HepG2 (cell line): Measurements from ENCODE around the gene TMEM222. TPM values are rescaled to one million over a fixed set of nuclear protein-coding genes. Genes with fewer than 3 reads are reported as not detected.
A peak's percentile ranks its signal among the peaks of the same experiment; 100 is the strongest.

Experiments
- ATAC-seq: fragments of 200-7000 bp; cut with Tn5 transposase; 3 replicates; pipeline ENCODE4 v1.9.1; 2020; ENCODE audit warnings: mild to moderate bottlenecking, moderate library complexity
- BruUV-seq: library from RNA; stranded (reverse); fragments of 400-500 nt; replicated peaks from 2 replicates; lab custom pipeline; 2021; lab: Mats Ljungman, UMichigan
- CTCF ChIA-PET: fragments of 300-600 bp; formaldehyde crosslinking; extraction: SDS; loops from one replicate; lab custom pipeline; 2021; ENCODE audit warnings: low total read pairs, inconsistent platforms, low intra/inter-chr PET ratio; lab: Yijun Ruan, JAX
- POLR2A ChIA-PET: fragments of 350-600 bp; sonication (Branson Sonifier 250); formaldehyde crosslinking; loops from one replicate; lab custom pipeline; 2020; ENCODE audit warnings: antibody characterized with exemption, inconsistent platforms; lab: Yijun Ruan, JAX
- DNase-seq: peaks from one replicate; pipeline ENCODE4 v3.0.0-alpha.2; 2015; ENCODE audit warnings: low spot score
- FAIRE-seq: peaks from 3 replicates; lab custom pipeline; 2011; peaks lifted over from hg19 to GRCh38; lab: Jason Lieb, UNC
- H2AFZ ChIP-seq: one replicate; pipeline ENCODE4 v1.6.1; 2011; ENCODE audit warnings: low read length, inconsistent platforms
- H3K27ac ChIP-seq: fragments of 300-600 bp; 3 replicates; pipeline ENCODE4 v1.8.0; 2011; ENCODE audit warnings: mixed run types, mild to moderate bottlenecking, mixed read lengths, low read length, inconsistent platforms; ENCODE audit not compliant: insufficient read depth; ENCODE audit errors: extremely low read length
- H3K27me3 ChIP-seq, 2 experiments: fragments of 200-600 bp in 1 of 2; 2 replicates in 1 of 2; 3 replicates in 1 of 2; pipeline versions ENCODE4 v1.6.0 to v1.8.0; 2011; ENCODE audit warnings: low read length in 2 of 2, mild to moderate bottlenecking in 2 of 2, moderate library complexity in 2 of 2, inconsistent platforms in 1 of 2; ENCODE audit not compliant: insufficient read depth in 2 of 2, control insufficient read depth in 1 of 2
- H3K36me3 ChIP-seq, 2 experiments: fragments of 200-600 bp in 1 of 2; replicated peaks in 1 of 2; 2 replicates in 1 of 2; 3 replicates in 1 of 2; pipeline versions ENCODE4 v1.5.1 to v1.8.0; 2011; ENCODE audit warnings: low read length in 2 of 2, inconsistent platforms in 1 of 2; ENCODE audit not compliant: insufficient read depth in 2 of 2, control insufficient read depth in 1 of 2
- H3K4me1 ChIP-seq: 2 replicates; pipeline ENCODE4 v1.5.1; 2012; ENCODE audit warnings: low read length, inconsistent platforms; ENCODE audit not compliant: insufficient read depth
- H3K4me2 ChIP-seq: 2 replicates; pipeline ENCODE4 v1.6.0; 2011; ENCODE audit warnings: low read depth, low read length, inconsistent platforms
- H3K4me3 ChIP-seq, 3 experiments: fragments of 200-600 bp in 1 of 3; sonication (generic), shearing (Covaris generic) in 1 of 3; replicated peaks in 1 of 3; 2 replicates each; pipeline ENCODE4 v1.5.1; 2011 to 2016; ENCODE audit warnings: low read length in 3 of 3, inconsistent platforms in 2 of 3, low read depth in 2 of 3, mild to moderate bottlenecking in 2 of 3, control low read depth in 1 of 3, mixed read lengths in 1 of 3; ENCODE audit not compliant: insufficient read depth in 1 of 3
- H3K79me2 ChIP-seq: one replicate; pipeline ENCODE4 v1.6.1; 2011; ENCODE audit warnings: low read length, inconsistent platforms; ENCODE audit not compliant: insufficient read depth
- H3K9ac ChIP-seq: 2 replicates; pipeline ENCODE4 v1.6.0; 2011; ENCODE audit warnings: mild to moderate bottlenecking, low read depth, low read length, inconsistent platforms; ENCODE audit not compliant: insufficient read depth
- H3K9me3 ChIP-seq: 2 replicates; pipeline ENCODE4 v1.5.1; 2012; ENCODE audit warnings: mild to moderate bottlenecking, low read length
- H4K20me1 ChIP-seq: 2 replicates; pipeline ENCODE4 v1.6.0; 2011; ENCODE audit warnings: inconsistent platforms, mild to moderate bottlenecking, low read length, moderate library complexity; ENCODE audit not compliant: insufficient read depth
- CREBL2 ChIP-seq: sonication (generic); formaldehyde crosslinking; IDR thresholded peaks from 2 replicates; pipeline ENCODE4 v1.8.1; 2023; ENCODE audit warnings: missing genetic modification reagents, mild to moderate bottlenecking, borderline replicate concordance
- DZIP1 ChIP-seq: sonication (generic); formaldehyde crosslinking; IDR thresholded peaks from 2 replicates; pipeline ENCODE4 v1.5.0; 2020; ENCODE audit warnings: mild to moderate bottlenecking, missing genetic modification reagents
- ETV5 ChIP-seq: IDR thresholded peaks from 2 replicates; pipeline ENCODE4 v1.6.1; 2018; ENCODE audit warnings: missing biosample characterization, missing genetic modification reagents, inconsistent platforms, borderline replicate concordance
- PAXIP1 ChIP-seq: sonication (generic); formaldehyde crosslinking; conservative IDR thresholded peaks from 2 replicates; pipeline ENCODE4 v1.4.0; 2020; ENCODE audit warnings: mild to moderate bottlenecking, missing genetic modification reagents, moderate library complexity
- SP5 ChIP-seq: IDR thresholded peaks from 2 replicates; pipeline ENCODE4 v1.6.1; 2016; ENCODE audit warnings: low read depth, borderline replicate concordance
- SRY ChIP-seq: sonication (generic); formaldehyde crosslinking; IDR thresholded peaks from 2 replicates; pipeline ENCODE4 v1.8.0; 2022; ENCODE audit warnings: mild to moderate bottlenecking, missing genetic modification reagents
- TFAP4 ChIP-seq: sonication (generic); IDR thresholded peaks from 2 replicates; pipeline ENCODE4 v1.6.1; 2016; ENCODE audit warnings: low read depth, borderline replicate concordance
- ZNF549 ChIP-seq: sonication (generic); formaldehyde crosslinking; IDR thresholded peaks from 2 replicates; pipeline ENCODE4 v1.5.0; 2020; ENCODE audit warnings: missing genetic modification reagents
- ZNF605 ChIP-seq: sonication (generic); formaldehyde crosslinking; IDR thresholded peaks from 2 replicates; pipeline ENCODE4 v1.8.0; 2022; ENCODE audit warnings: mild to moderate bottlenecking, missing genetic modification reagents
- ZNF670 ChIP-seq: sonication (generic); formaldehyde crosslinking; IDR thresholded peaks from 2 replicates; pipeline ENCODE4 v1.8.0; 2022; ENCODE audit warnings: mild to moderate bottlenecking, missing genetic modification reagents, borderline replicate concordance
- ZNF678 ChIP-seq: sonication (generic); formaldehyde crosslinking; IDR thresholded peaks from 2 replicates; pipeline ENCODE4 v1.4.0; 2020; ENCODE audit warnings: mild to moderate bottlenecking, missing genetic modification reagents
- ZNF710 ChIP-seq: sonication (generic); formaldehyde crosslinking; IDR thresholded peaks from 2 replicates; pipeline ENCODE4 v1.5.0; 2020; ENCODE audit warnings: mild to moderate bottlenecking, missing genetic modification reagents, borderline replicate concordance
- ZSCAN31 ChIP-seq: sonication (generic); formaldehyde crosslinking; IDR thresholded peaks from 2 replicates; pipeline ENCODE4 v1.5.0; 2020; ENCODE audit warnings: low read depth, mild to moderate bottlenecking, missing genetic modification reagents
- WGBS: methylation state at CpG from one replicate; pipeline ENCODE4 v1.1.6; 2017; ENCODE audit warnings: low lambda C conversion rate; 5-methylcytosine and 5-hydroxymethylcytosine counted together
- in situ Hi-C: cut with HindIII; loops from 2 replicates; pipeline ENCODE4 v1.10.0; 2017; ENCODE audit warnings: low pct_unique_long_range_greater_than_20kb; ENCODE audit not compliant: extremely low pct_ligation_motif_present
- intact Hi-C: fragments of 100-400 bp; cut with micrococcal nuclease; formaldehyde crosslinking; loops from one replicate; pipeline ENCODE4 v1.10.0; 2022; ENCODE audit not compliant: unreplicated experiment
- polyA plus RNA-seq, 8 experiments: library from polyadenylated mRNA; depleted of rRNA in 3 of 8; stranded (reverse) in 7 of 8; unstranded in 1 of 8; fragments of >200 nt; fragmentation: Illumina TruSeq in 4 of 8; extraction: Trizol in 4 of 8; gene quantifications; 2 replicates each; pipeline versions ENCODE4 v1.2.1 to v1.2.3, GENCODE V29; 2011 to 2016; ENCODE audit warnings: low read depth in 4 of 8, missing spikeins in 1 of 8, mixed read lengths in 1 of 8; ENCODE audit not compliant: insufficient read depth in 1 of 8
- total RNA-seq, 5 experiments: library from RNA; depleted of rRNA; stranded (reverse); fragments of >200 nt; fragmentation: Illumina TruSeq; extraction: Trizol; gene quantifications; 2 replicates each; pipeline ENCODE4 v1.2.3, GENCODE V29; 2016; ENCODE audit warnings: low read depth in 1 of 5

The TMEM222 gene
- total and polyA plus RNA-seq, 2 of the 13 experiments (the other 11 are each of a cell fraction or from before 2014, with no cell fraction given): 22.7 to 29.6 TPM

DNA sequence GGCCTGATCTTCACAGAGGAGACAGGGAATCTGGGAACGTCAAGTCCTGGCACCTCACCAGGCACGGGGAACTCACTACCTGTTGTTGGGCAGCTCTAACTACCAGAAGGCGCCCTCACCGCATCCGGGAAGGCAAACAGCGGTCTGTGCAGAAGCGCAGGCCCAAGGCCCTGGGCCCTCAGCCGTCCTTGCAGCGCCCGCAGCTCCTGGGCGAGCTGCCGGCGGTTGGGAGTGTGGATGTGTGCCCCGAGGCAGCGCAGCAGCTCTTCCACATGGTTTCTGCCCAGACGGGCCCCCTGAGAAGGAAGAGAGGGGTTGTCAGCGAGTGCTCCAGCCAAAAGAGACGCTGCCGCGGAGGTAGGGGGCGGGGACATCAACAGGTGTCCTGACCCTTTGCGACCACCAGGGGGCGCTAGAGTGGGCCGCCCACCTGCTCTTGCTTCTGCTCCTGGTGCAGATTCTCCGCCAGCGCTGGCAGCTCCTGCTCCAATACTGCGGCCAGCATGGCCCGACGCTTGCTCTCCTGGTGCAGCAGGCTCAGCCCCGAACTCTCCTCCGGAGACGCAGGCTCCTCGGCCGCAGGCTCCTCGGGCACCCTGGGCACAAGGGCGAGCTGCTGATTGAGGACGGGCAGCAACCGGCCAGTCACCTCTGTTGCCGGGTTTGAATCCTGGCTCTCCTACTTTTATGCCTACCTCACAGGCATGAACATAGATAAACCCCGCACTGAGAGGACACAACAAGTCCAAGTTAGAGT is 35.5 kb downstream of the TMEM222 start:
- no TSS peak for BruUV-seq
- Histone ChIP-seq H4K20me1 (no peaks in the 10 kb centered on the region), H3K9me3 (no peaks in the 10 kb centered on the region), H3K36me3 (0 out of 5 replicates have a peak, but pooled peaks cover 0 to 2% of the 10 kb centered on the region in 2 experiments), H3K4me3 (peak overlapping the region in 2 of 3 experiments; percentile 33 to 61; a peak in 3 of 6 replicates), H2AFZ (no peak overlapping the region), H3K27ac (no peak overlapping the region), H3K4me2 (peak overlapping the region; percentile 70), H3K9ac (no peak overlapping the region), H3K4me1 (peaks cover 8% of the 10 kb centered on the region; the same call in 1 of the 2 replicates), H3K79me2 (no peaks in the 10 kb centered on the region), H3K27me3 (no peaks in the 10 kb centered on the region)
- peak; percentile 43 for DNase-seq
- ATAC-seq: peak; percentile 83
- in situ Hi-C loops (loop anchor here (5.0 kb wide), 1 partner anchor 35 kb away; the partner anchor contains the start of gene GPR3), intact Hi-C loops (loop anchor here (1.0 kb wide), 3 partner anchors 16 to 38 kb away; no protein-coding TSS in a partner anchor)
- CTCF ChIA-PET: interaction anchor here (1.0 to 2.1 kb wide), 5 partner anchors 15 to 57 kb away, joined by 3 to 19 read pairs (median 6); no protein-coding TSS in a partner anchor
- no peak for FAIRE-seq
- 45% methylated on average over 19 of the region's 40 CpGs for WGBS
- POLR2A ChIA-PET: no interaction called here
- no peak for TF ChIP-seq PAXIP1 (CRISPR knock-in tag)
- no peak for TF ChIP-seq SRY
- TF ChIP-seq DZIP1 (CRISPR knock-in tag): no peak
- peak; percentile 61; the same call in 1 of the 2 replicates for TF ChIP-seq SP5
- peak; percentile 45; the same call in 1 of the 2 replicates for TF ChIP-seq TFAP4
- no peak for TF ChIP-seq CREBL2
- TF ChIP-seq ZNF670 (CRISPR knock-in tag): no peak
- TF ChIP-seq ZNF710 (CRISPR knock-in tag): no peak
- no peak for TF ChIP-seq ETV5 (CRISPR knock-in tag)
- TF ChIP-seq ZNF605: no peak
- no peak for TF ChIP-seq ZNF678 (CRISPR knock-in tag)
- TF ChIP-seq ZNF549 (CRISPR knock-in tag): no peak
- peak; percentile 21; the same call in 1 of the 2 replicates for TF ChIP-seq ZSCAN31 (CRISPR knock-in tag)
